Measurements from ENCODE around the gene ZNF416.

ZNF416 gene

GRCh38 chr19:57583521-57584416 lies 5.1 kb upstream of the ZNF416 start, which contains the start of gene ZIK1:
ZIK1 (plus strand) TSS chr19:57584145; CDS start chr19:57584357, 212 bp downstream.
- peak within 1 kb of the TSS; percentile 63 for H3K4me3 ChIP-seq (replicated peaks; ENCODE audit: low read depth, low read length)
- no peaks in the 10 kb centered on the region for H3K36me3 ChIP-seq (ENCODE audit: control insufficient read depth, insufficient read depth, low read length)
- TF ChIP-seq CTCF (IDR thresholded peaks at IDR 0.05; ENCODE audit: insufficient read depth, low read length, poor library complexity, severe bottlenecking), result peak; percentile 37
- no peaks in the 10 kb centered on the region for H3K27me3 ChIP-seq (replicated peaks; ENCODE audit: control insufficient read depth, insufficient read depth, low read length)
- DNase-seq (ENCODE audit: extremely low read depth, insufficient read length), result peak; percentile 89

DNA sequence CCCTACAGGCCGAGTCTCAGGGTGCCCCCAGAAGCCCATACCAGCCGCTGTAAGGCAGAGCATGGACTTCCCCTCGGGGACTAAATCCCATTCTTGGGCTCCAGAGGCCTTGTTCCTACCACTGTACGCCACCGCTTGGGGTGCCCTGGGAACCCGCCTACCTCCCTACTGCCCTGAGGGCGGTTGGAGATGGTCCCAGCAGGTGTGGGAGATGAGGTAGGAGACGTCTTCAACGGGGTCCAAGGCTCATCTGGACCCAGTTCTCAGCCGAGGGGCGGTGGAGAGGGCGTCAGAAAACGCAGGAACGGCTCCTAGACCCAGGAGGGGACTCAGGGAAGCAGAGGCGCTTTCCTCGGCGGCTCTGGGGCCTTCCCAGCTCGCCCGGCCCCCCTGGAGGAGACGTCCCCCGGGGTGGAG lies 4.4 kb upstream of the ZNF416 start:
- no peaks in the 10 kb centered on the region for H3K27me3 ChIP-seq (replicated peaks; ENCODE audit: control insufficient read depth, insufficient read depth, low read length)
- H3K4me3 ChIP-seq (replicated peaks; ENCODE audit: low read depth, low read length), result no peak overlapping the region; the same call in 1 of the 2 replicates
- TF ChIP-seq CTCF (IDR thresholded peaks at IDR 0.05; ENCODE audit: insufficient read depth, low read length, poor library complexity, severe bottlenecking), result no peak
- no peak for DNase-seq (ENCODE audit: extremely low read depth, insufficient read length)
- H3K36me3 ChIP-seq (ENCODE audit: control insufficient read depth, insufficient read depth, low read length), result no peaks in the 10 kb centered on the region

DNA sequence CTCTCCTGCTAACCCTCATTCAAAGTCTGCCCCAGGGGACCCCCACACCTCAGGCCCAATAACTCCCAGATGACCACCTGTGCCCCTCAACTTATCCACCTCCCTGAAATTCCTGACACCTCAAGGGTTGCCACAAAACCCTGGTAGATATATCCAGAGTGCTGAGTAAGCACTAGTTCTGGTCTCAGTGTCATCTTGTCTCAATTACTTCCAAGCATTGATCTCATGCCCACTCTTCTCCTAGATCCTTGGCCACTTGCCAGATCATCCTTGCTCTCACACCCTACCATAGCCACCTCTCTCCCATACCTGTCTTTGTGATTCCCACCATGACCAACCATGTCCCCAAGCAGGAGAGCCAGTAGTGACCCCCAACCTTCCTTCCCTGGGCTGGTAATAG lies 2.0 kb downstream of the ZNF416 start:
- H3K4me3 ChIP-seq (replicated peaks; ENCODE audit: low read depth, low read length), result no peak overlapping the region
- DNase-seq (ENCODE audit: extremely low read depth, insufficient read length), result no peak
- H3K36me3 ChIP-seq (ENCODE audit: control insufficient read depth, insufficient read depth, low read length), result peaks cover 23% of the 10 kb centered on the region
- TF ChIP-seq CTCF (IDR thresholded peaks at IDR 0.05; ENCODE audit: insufficient read depth, low read length, poor library complexity, severe bottlenecking), result no peak
- H3K27me3 ChIP-seq (replicated peaks; ENCODE audit: control insufficient read depth, insufficient read depth, low read length), result no peaks in the 10 kb centered on the region

DNA sequence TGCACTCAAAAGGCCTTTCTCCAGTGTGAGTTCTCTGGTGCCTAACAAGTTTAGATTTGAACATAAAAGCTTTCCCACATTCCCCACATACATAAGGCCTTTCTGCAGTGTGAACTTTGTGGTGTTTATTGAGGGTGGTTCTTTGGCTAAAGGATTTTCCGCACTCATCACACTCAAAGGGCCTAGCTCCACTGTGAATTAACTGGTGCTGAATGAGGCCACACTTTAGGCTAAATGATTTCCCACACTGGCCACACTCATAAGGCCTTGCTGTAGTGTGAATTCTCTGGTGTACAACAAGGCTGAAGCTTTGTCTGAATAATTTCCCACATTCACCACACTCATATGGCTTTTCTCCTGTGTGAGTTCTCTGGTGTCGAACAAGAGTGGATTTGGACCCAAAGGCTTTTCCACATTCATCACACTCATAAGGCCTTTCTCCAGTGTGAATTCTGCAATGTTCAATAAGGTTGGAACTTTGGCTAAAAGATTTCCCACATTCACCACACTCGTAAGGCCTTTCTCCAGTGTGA lies 6.2 kb downstream of the ZNF416 start:
- no peak for DNase-seq (ENCODE audit: extremely low read depth, insufficient read length)
- peaks cover 23% of the 10 kb centered on the region for H3K36me3 ChIP-seq (ENCODE audit: control insufficient read depth, insufficient read depth, low read length)
- no peak for TF ChIP-seq CTCF (IDR thresholded peaks at IDR 0.05; ENCODE audit: insufficient read depth, low read length, poor library complexity, severe bottlenecking)
- no peak overlapping the region for H3K4me3 ChIP-seq (replicated peaks; ENCODE audit: low read depth, low read length)
- no peaks in the 10 kb centered on the region for H3K27me3 ChIP-seq (replicated peaks; ENCODE audit: control insufficient read depth, insufficient read depth, low read length)

GRCh38 chr19:57570707-57571106 lies 8.0 kb downstream of the ZNF416 start:
- DNase-seq (ENCODE audit: extremely low read depth, insufficient read length), result no peak
- H3K36me3 ChIP-seq (ENCODE audit: control insufficient read depth, insufficient read depth, low read length), result peaks cover 20% of the 10 kb centered on the region
- no peak for TF ChIP-seq CTCF (IDR thresholded peaks at IDR 0.05; ENCODE audit: insufficient read depth, low read length, poor library complexity, severe bottlenecking)
- no peaks in the 10 kb centered on the region for H3K27me3 ChIP-seq (replicated peaks; ENCODE audit: control insufficient read depth, insufficient read depth, low read length)
- no peak overlapping the region for H3K4me3 ChIP-seq (replicated peaks; ENCODE audit: low read depth, low read length)

Data from GM06990 (cell line).